HepG2 (cell line): ENCODE measurements around the gene MYLK3. TPM values are rescaled to one million over a fixed set of nuclear protein-coding genes. Genes with fewer than 3 reads are reported as not detected.
A peak's percentile ranks its signal among the peaks of the same experiment; 100 is the strongest.

Experiments used
- AGO1 ChIP-seq: fragments of 200-400 bp; formaldehyde crosslinking; IDR thresholded peaks from 2 replicates; pipeline ENCODE4 v1.6.1; 2017; ENCODE audit warnings: mild to moderate bottlenecking, low read depth, low read length, moderate library complexity; ENCODE audit not compliant: poor library complexity, severe bottlenecking
- ISL2 ChIP-seq: sonication (generic); formaldehyde crosslinking; IDR thresholded peaks from 2 replicates; pipeline ENCODE4 v1.5.0; 2020; ENCODE audit warnings: missing genetic modification reagents
- PPARG ChIP-seq: conservative IDR thresholded peaks from 2 replicates; pipeline ENCODE4 v1.6.1; 2016; ENCODE audit warnings: missing biosample characterization, missing genetic modification reagents
- TEAD3 ChIP-seq: optimal IDR thresholded peaks from 2 replicates; pipeline ENCODE3; 2016; ENCODE audit warnings: borderline replicate concordance
- TRIM24 ChIP-seq: sonication (generic); formaldehyde crosslinking; IDR thresholded peaks from 2 replicates; pipeline ENCODE4 v1.8.0; 2022; ENCODE audit warnings: mild to moderate bottlenecking, missing genetic modification reagents
- YY1 ChIP-seq: IDR thresholded peaks from 2 replicates; pipeline ENCODE4 v1.6.1; 2011; ENCODE audit warnings: low read length, low read depth, moderate library complexity, mild to moderate bottlenecking; ENCODE audit not compliant: insufficient read depth, insufficient replicate concordance
- ZNF264 ChIP-seq: sonication (generic); formaldehyde crosslinking; IDR thresholded peaks from 2 replicates; pipeline ENCODE4 v1.4.0; 2020; ENCODE audit warnings: missing genetic modification reagents
- ZNF432 ChIP-seq: sonication (generic); formaldehyde crosslinking; IDR thresholded peaks from 2 replicates; pipeline ENCODE4 v1.5.0; 2020; ENCODE audit warnings: missing genetic modification reagents, mild to moderate bottlenecking, borderline replicate concordance
- ZNF451 ChIP-seq: sonication (generic); formaldehyde crosslinking; IDR thresholded peaks from 2 replicates; pipeline ENCODE4 v1.5.0; 2020; ENCODE audit warnings: mild to moderate bottlenecking, missing genetic modification reagents
- ZNF749 ChIP-seq: sonication (generic); formaldehyde crosslinking; IDR thresholded peaks from 2 replicates; pipeline ENCODE4 v1.8.0; 2022; ENCODE audit warnings: mild to moderate bottlenecking, missing genetic modification reagents, moderate library complexity, borderline replicate concordance
- polyA plus RNA-seq, 8 experiments: library from polyadenylated mRNA; depleted of rRNA in 3 of 8; stranded (reverse) in 7 of 8; unstranded in 1 of 8; fragments of >200 nt; fragmentation: Illumina TruSeq in 4 of 8; extraction: Trizol in 4 of 8; gene quantifications; 2 replicates each; pipeline versions ENCODE4 v1.2.1 to v1.2.3, GENCODE V29; 2011 to 2016; ENCODE audit warnings: low read depth in 4 of 8, missing spikeins in 1 of 8, mixed read lengths in 1 of 8; ENCODE audit not compliant: insufficient read depth in 1 of 8
- total RNA-seq, 5 experiments: library from RNA; depleted of rRNA; stranded (reverse); fragments of >200 nt; fragmentation: Illumina TruSeq; extraction: Trizol; gene quantifications; 2 replicates each; pipeline ENCODE4 v1.2.3, GENCODE V29; 2016; ENCODE audit warnings: low read depth in 1 of 5
- TF ChIP-seq, protein P1 (sequence below), 2 experiments: sonication (generic) in 1 of 2; formaldehyde crosslinking in 1 of 2; IDR thresholded peaks; 2 replicates each; pipeline versions ENCODE4 v1.5.1 to v1.6.1; 2011 to 2020; ENCODE audit warnings: borderline replicate concordance in 1 of 2, low read depth in 1 of 2, low read length in 1 of 2, mild to moderate bottlenecking in 1 of 2, missing genetic modification reagents in 1 of 2, moderate library complexity in 1 of 2
- TF ChIP-seq, protein P2 (sequence below): IDR thresholded peaks from 2 replicates; pipeline ENCODE4 v1.6.1; 2016; ENCODE audit warnings: low read depth, control low read depth
- TF ChIP-seq, protein P3 (sequence below): sonication (generic); formaldehyde crosslinking; IDR thresholded peaks from 2 replicates; pipeline ENCODE4 v1.8.0; 2023; ENCODE audit warnings: mild to moderate bottlenecking, missing genetic modification reagents
- TF ChIP-seq, protein P4 (sequence below): sonication (generic); formaldehyde crosslinking; IDR thresholded peaks from 2 replicates; pipeline ENCODE4 v1.5.1; 2020; ENCODE audit warnings: mild to moderate bottlenecking, missing genetic modification reagents
- TF ChIP-seq, protein P5 (sequence below): sonication (generic); formaldehyde crosslinking; IDR thresholded peaks from 2 replicates; pipeline ENCODE4 v1.8.1; 2023; ENCODE audit warnings: mild to moderate bottlenecking, missing genetic modification reagents
- TF ChIP-seq, protein P6 (sequence below): sonication (generic); formaldehyde crosslinking; IDR thresholded peaks from 2 replicates; pipeline ENCODE4 v1.5.0; 2020; ENCODE audit warnings: missing genetic modification reagents
- TF ChIP-seq, protein P7 (sequence below): sonication (generic); formaldehyde crosslinking; IDR thresholded peaks from 2 replicates; pipeline ENCODE4 v1.4.0; 2020; ENCODE audit warnings: missing genetic modification reagents

The MYLK3 gene
- total and polyA plus RNA-seq, 2 of the 13 experiments (the other 11 are each of a cell fraction or from before 2014, with no cell fraction given): 0.04 to 0.18 TPM

DNA sequence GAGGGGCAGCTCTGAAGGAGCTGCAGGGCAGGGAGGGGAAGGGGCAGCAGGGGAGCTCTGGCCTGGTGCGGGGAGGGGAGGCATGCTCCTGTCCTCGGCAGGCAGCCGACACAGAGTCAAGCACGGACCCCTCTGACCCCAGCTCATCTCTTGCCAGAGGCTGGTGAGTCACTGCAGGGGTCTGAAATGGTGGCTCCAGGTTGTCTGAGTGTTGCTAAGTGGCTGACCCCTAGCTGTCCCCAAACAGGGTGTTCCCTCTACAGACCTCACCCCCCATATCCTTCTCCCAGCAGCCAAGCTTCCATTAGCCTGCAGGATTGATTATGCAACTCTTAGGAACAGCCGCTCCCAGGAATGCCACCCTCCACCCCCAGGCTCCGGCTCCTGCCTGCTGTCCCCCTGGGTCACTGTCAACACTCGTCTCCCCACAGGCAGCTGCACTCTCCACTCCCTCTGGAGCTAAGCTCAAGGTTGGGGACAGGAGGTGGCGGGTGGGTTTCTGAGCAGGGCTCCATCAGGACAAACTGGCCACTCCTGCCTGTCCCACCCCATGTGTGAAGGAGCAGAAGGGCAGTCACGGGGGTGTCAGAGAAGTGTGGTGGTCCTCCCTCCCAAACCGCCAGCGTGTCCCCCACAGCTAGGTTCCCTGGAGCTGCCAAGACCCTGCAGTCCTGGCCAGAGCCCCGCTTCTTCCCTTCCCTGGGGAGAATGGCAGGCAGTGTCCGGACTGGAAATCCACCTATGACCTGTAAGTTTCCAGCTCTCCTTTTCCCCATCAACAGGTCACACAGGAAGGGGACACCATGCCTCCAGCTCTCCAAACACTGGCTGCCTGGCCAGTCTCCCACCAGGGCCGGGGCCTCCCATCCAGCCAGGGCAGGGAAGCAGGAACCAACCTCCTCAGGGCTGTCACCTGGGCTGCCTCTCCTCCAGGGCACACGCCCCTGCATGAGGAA, 1.0 kb downstream of the MYLK3 start (continued):
- TF ChIP-seq, protein P1, sequence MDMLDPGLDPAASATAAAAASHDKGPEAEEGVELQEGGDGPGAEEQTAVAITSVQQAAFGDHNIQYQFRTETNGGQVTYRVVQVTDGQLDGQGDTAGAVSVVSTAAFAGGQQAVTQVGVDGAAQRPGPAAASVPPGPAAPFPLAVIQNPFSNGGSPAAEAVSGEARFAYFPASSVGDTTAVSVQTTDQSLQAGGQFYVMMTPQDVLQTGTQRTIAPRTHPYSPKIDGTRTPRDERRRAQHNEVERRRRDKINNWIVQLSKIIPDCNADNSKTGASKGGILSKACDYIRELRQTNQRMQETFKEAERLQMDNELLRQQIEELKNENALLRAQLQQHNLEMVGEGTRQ (IDR thresholded peaks at IDR 0.05; ENCODE audit: low read depth, low read length): no peak
- TF ChIP-seq, protein P1 (CRISPR knock-in tag; IDR thresholded peaks at IDR 0.05; ENCODE audit: borderline replicate concordance): no peak
- no peak for TF ChIP-seq ZNF432 (CRISPR knock-in tag)
- TF ChIP-seq, protein P2, sequence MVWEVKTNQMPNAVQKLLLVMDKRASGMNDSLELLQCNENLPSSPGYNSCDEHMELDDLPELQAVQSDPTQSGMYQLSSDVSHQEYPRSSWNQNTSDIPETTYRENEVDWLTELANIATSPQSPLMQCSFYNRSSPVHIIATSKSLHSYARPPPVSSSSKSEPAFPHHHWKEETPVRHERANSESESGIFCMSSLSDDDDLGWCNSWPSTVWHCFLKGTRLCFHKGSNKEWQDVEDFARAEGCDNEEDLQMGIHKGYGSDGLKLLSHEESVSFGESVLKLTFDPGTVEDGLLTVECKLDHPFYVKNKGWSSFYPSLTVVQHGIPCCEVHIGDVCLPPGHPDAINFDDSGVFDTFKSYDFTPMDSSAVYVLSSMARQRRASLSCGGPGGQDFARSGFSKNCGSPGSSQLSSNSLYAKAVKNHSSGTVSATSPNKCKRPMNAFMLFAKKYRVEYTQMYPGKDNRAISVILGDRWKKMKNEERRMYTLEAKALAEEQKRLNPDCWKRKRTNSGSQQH (CRISPR knock-in tag): no peak
- TF ChIP-seq, protein P3, sequence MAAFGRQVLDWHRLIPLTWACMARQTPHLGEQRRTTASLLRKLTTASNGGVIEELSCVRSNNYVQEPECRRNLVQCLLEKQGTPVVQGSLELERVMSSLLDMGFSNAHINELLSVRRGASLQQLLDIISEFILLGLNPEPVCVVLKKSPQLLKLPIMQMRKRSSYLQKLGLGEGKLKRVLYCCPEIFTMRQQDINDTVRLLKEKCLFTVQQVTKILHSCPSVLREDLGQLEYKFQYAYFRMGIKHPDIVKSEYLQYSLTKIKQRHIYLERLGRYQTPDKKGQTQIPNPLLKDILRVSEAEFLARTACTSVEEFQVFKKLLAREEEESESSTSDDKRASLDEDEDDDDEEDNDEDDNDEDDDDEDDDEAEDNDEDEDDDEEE (CRISPR knock-in tag): no peak
- 0 out of 2 replicates have a peak, but pooled peaks have one; percentile 20 for TF ChIP-seq ISL2 (CRISPR knock-in tag)
- TF ChIP-seq, protein P4, sequence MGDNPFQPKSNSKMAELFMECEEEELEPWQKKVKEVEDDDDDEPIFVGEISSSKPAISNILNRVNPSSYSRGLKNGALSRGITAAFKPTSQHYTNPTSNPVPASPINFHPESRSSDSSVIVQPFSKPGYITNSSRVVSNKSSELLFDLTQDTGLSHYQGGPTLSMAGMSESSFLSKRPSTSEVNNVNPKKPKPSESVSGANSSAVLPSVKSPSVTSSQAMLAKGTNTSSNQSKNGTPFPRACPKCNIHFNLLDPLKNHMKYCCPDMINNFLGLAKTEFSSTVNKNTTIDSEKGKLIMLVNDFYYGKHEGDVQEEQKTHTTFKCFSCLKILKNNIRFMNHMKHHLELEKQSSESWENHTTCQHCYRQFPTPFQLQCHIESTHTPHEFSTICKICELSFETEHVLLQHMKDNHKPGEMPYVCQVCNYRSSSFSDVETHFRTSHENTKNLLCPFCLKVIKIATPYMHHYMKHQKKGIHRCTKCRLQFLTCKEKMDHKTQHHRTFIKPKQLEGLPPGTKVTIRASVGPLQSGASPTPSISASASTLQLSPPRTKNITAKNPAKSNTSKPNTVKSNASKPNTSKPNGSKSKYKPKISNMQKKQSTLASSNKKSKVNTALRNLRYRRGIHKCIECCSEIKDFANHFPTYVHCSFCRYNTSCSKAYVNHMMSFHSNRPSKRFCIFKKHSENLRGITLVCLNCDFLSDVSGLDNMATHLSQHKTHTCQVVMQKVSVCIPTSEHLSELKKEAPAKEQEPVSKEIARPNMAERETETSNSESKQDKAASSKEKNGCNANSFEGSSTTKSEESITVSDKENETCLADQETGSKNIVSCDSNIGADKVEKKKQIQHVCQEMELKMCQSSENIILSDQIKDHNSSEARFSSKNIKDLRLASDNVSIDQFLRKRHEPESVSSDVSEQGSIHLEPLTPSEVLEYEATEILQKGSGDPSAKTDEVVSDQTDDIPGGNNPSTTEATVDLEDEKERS (CRISPR knock-in tag): peak; percentile 31; the same call in 1 of the 2 replicates
- no peak for TF ChIP-seq YY1
- no peak for TF ChIP-seq ZNF749 (CRISPR knock-in tag)
- peak; percentile 88 for TF ChIP-seq TEAD3 (CRISPR knock-in tag)
- no peak for TF ChIP-seq PPARG (CRISPR knock-in tag)
- TF ChIP-seq, protein P5, sequence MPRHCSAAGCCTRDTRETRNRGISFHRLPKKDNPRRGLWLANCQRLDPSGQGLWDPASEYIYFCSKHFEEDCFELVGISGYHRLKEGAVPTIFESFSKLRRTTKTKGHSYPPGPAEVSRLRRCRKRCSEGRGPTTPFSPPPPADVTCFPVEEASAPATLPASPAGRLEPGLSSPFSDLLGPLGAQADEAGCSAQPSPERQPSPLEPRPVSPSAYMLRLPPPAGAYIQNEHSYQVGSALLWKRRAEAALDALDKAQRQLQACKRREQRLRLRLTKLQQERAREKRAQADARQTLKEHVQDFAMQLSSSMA (CRISPR knock-in tag): no peak
- TF ChIP-seq ZNF451: no peak
- TF ChIP-seq ZNF264: no peak
- no peak for TF ChIP-seq TRIM24 (CRISPR knock-in tag)
- TF ChIP-seq AGO1: no peak
- TF ChIP-seq, protein P6, sequence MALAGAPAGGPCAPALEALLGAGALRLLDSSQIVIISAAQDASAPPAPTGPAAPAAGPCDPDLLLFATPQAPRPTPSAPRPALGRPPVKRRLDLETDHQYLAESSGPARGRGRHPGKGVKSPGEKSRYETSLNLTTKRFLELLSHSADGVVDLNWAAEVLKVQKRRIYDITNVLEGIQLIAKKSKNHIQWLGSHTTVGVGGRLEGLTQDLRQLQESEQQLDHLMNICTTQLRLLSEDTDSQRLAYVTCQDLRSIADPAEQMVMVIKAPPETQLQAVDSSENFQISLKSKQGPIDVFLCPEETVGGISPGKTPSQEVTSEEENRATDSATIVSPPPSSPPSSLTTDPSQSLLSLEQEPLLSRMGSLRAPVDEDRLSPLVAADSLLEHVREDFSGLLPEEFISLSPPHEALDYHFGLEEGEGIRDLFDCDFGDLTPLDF (CRISPR knock-in tag): no peak
- TF ChIP-seq, protein P7, sequence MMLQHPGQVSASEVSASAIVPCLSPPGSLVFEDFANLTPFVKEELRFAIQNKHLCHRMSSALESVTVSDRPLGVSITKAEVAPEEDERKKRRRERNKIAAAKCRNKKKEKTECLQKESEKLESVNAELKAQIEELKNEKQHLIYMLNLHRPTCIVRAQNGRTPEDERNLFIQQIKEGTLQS (CRISPR knock-in tag): no peak
